Renal cortex interstitium (tissue), 11 donors: ENCODE data around the gene TMC1. TPM values are rescaled to one million over a fixed set of nuclear protein-coding genes. Genes with fewer than 3 reads are reported as not detected.

Experiments used
- DNase-seq, 11 donors: peaks; one replicate each; pipeline ENCODE4 v3.0.0-alpha.2; 2013; ENCODE audit warnings: low read depth in 9 of 11, low spot score in 4 of 11; ENCODE audit errors: extremely low read depth in 1 of 11
- polyA plus RNA-seq, 3 donors: library from polyadenylated mRNA; unstranded; fragments of 120-200 nt; gene quantifications; one replicate each; pipeline ENCODE4 v1.2.1, GENCODE V29; 2013; ENCODE audit not compliant: insufficient read length in 3 of 3

The TMC1 gene
- polyA plus RNA-seq, 3 donors = 0.53 to 1.4 (median 0.74) TPM

DNA sequence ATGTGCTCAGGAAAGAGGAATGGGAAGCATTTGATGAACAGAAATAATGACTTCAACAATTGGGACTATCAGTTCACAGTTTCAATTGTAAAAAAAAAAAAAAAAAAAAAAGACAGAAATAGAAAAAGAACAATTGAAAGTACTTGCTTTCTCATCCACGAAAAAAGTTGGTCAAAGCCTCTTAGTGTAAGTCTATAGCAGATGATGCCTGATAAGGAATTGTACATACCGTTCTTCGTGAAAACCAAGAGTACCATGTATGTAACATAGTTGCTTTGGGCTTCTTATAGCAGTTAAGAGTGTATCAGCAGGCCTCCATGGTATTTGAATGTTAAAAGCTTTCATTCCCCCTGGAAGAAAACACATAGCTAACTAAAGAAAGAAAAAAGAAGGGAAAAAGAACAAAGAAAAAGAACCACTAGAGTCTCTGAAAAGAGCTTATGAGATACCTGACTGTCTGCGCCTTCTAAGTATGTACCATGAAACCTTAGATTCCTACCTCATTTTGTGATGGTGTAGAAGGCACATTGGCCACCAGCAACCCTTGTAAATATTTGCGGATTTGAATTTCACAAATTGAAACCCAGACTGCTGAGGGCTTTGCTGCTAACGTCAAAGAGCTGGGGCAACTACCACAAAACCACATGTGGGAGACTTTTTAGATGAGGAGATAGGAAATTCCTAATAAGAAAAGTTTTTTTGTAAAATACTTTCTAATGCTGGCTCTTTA is 75.2 kb downstream of the TMC1 start:
- DNase-seq = no peak

DNA sequence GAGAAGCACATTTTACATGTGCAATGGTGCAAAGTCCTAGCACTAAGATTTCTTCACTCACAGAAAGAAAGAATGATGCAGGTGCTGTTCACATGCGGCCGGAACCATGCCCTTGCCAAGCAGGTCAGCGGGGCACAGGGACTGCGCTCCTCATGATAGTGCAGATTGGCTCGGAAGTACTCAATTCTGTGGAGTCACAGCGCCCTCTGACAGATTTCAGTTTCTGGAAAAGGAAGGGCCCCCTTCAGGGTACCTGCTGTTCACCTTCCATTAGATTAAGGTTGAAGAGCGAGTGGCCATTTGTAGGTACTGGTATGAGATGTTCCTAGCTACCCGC is 75.7 kb downstream of the TMC1 start:
- no peak for DNase-seq

DNA sequence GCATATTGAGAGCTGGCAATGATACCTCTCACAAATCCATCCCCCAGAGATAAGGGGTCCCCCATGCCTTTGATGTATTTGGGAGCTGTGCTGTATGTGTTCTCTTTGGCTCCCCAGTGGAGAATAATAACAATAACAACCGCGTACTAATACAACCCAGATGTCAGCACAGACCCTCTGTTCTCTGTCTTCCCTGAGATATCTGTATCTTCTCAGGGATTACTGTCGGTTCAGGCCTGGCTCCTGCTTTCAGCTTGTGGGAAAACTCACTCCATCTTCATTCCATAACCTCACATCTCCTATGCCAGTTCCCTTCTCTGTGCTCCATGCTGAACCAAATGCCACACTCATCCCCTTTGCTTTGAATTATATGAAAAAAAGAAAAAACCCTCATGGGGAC is 76.2 kb downstream of the TMC1 start:
- no peak for DNase-seq

DNA sequence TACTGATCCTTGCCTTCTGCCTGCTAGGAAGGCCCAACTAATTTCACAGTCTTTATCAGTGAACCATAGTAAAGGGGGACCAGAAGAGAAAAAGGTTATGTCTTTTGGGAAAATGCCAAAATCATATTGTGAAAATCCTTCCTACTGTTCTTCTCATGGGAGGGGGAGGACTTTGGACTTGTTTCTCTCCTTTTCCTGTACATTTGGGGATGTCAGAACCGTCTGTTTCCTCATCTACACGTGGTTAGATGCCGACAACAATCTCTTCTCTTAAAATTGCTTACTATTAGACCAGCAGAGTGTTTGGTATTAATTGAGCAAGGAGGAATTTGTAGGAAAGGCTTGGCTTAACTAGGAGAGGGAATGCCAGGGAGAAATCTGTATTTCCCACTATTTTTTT is 77.2 kb downstream of the TMC1 start:
- no peak for DNase-seq

DNA sequence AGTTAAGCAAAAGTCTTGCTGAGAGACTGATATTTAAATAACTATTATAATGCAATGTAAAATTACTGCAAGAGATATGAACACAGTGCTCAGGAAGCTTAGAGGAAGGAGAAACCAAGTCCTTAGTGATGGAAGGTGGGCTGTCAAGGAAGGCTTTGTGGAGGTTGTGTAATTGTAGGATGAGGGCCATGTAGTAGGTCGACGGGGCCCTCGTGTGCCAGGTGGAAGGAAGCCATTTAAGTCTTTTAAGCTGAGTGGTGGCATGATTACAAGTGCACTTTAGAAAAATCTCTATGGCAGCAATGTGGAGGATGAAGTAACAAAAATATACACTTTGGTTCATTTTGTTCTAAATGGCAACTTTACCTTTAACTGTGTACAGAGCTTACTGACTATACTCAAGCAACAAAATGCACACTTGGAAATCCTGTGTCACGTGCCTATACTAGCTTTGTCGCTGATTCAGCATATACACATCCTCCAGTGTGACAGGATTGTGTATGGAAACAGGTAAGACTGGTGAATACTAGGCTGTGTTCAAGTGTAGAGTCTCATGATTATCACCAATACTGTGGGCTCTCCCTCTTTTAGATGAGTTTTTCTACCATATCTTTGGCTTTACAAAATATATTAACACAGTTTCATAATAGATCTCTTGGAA is 78.6 kb downstream of the TMC1 start:
- DNase-seq = no peak

DNA sequence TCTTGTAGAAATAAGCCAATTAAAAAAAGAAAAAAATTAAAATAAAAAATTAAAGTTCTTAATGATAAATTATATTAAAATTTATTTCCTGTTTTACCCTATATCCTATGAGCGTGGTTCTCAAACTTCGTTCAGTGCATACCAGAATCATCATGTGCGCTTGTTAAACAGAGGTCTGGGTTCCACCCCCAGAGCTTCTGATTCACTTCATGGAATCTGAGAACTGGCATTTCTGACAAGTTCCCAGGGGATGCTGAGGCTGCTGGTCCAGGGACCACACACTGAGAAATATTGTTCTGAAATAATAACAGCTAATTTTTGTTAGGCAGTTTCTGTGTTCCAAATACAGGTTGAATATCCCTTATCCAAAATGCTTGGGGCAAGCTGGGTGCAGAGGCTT is 79.3 kb downstream of the TMC1 start:
- DNase-seq = no peak

DNA sequence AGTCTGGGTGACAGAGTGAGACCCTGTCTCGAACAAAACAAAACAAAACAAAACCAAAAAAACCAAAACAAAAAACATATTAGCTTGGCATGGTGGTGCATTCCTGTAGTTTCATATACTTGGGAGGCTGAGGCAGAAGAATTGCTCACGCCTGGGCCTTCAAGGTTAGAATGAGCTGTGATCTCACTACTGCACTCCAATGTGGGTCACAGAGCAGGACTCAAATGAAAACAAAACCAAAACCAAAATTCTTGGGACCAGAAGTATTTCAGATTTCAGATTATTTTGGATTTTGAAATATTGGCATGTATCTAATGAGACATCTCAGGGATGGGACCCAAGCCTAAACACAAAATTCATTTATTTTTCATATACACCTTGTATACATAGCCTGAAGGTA is 80.2 kb downstream of the TMC1 start:
- no peak for DNase-seq

DNA sequence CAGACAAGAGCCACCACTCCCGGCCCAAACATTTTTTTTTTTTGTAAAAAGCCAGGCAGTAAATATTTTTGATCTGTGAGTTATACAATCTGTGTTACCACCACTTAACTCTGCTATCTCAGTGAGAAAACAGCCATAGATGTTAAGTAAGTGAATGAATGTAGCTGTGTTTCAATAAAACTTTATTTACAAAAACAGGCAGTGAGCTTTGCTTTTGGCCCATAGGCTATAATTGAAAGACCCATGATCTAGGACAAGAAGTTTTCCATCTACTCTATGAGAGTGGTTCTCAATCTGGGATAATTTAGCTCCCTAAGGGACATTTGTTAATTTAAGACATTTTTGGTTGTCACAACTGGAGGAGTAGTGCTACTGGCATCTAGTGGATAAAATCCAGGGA is 91.0 kb downstream of the TMC1 start:
- no peak for DNase-seq

DNA sequence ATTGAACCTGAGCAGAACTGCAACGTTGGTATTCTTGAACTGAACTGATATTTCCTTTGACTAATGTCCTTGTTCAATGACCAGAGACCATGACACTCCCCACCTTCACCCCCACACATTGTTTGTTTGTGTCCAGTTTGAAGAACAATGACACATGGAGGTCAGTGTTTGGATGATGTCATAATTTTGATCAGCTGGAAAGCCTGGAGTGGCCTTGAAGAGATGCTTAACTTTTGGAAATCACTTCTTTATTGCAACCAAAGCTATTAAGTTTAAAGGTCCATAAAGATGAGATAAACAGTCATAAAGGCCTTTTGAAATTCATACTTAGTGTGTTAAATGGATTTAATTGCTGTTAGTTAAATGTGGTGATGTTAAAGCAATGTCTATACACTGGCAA is 92.7 kb downstream of the TMC1 start:
- DNase-seq = peak in 3 of 11 donors; percentile 9 to 19 (median 15)

DNA sequence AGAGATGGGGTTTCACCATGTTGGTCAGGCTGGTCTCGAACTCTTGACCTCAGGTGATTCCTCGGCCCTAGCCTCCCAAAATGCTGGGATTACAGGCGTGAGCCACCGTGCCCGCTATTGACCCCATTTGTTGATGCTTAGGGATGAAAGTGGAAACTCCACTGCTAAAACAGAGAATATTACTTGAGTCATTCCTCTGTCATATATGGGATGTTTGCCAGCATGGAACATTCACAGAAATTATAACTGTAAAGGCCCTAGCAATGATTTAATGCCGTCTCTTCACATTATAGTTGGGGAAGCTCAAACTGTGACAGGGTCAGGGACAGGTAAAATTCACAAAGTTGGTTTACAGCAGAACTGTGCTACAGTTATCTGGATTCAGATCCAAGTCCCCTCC is 94.5 kb downstream of the TMC1 start:
- no peak for DNase-seq

DNA sequence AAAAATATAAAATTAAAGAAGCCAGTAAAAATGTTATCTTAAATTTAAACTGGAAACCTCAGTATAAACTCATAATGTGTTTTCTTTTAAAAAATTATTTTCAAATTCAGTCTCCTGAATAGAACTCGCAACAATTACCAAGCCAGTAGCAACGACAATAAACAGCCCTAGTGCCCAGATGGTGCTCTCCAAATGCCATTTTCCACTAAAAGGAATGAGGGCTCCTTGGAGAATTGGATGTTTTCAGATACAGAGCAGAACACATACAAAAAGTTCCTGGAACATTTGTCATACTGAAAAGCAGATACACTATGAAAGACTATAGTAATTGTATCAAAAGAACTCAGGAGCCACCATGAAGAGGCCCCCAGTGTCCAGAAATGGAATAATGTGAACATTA is 97.4 kb downstream of the TMC1 start:
- no peak for DNase-seq

DNA sequence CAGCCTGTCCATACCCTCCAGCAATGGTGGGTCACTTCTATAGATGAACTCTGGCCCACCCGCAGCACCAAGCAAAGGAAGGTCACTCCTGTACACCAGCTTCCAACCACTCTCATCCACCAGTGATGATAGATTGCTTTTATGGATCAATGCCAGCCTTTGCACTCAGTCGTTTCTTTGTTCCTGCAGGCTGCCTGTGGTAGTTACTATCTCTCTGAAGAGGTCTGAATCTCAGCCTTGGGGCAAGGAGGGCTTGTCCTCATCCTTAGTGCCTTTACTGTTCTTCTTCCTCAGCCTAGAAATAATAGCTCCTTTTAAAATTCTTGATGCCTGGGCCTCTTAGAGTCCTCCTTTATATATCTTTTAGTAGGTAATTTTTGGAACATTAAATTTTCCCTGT is 100.8 kb downstream of the TMC1 start:
- DNase-seq = no peak

DNA sequence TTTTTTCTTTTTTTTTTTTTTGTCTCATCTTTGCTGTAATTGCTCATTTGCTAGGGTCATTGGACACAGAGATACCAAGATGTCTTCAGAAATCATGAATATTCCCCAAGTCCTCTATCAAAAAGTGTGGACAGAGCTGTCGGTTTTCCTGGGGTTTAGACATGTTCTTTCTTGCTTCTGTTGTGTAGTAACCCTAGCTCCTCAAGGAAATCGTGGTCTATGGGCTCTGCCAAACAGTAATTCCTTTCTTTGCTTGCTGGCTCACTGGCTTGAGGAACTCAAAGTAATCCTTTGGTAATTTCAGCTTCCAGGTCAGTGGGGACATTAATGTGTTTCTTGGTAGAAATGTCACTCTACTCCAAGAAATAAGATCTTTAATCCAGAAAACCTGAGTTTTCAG is 101.7 kb downstream of the TMC1 start:
- DNase-seq = no peak

DNA sequence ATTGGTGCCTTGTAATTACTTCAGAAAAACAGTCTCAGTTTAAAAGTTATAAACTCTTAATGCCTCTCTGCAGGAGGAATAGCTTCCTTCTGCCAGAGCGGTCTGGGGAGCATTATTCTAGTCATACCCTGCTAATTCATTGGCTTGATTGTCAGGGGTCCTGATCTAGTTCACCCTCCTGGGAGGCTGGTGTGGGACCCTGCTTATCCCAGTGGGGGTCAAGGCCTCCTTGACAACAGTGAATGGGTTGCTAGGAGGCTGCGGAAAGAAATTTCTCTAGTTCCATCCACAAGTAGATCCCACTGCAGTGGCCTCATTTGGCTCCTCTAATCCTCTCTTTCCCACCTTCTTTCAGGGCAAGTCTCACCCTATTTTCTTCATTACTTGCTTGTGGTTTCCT is 105.7 kb downstream of the TMC1 start:
- no peak for DNase-seq

DNA sequence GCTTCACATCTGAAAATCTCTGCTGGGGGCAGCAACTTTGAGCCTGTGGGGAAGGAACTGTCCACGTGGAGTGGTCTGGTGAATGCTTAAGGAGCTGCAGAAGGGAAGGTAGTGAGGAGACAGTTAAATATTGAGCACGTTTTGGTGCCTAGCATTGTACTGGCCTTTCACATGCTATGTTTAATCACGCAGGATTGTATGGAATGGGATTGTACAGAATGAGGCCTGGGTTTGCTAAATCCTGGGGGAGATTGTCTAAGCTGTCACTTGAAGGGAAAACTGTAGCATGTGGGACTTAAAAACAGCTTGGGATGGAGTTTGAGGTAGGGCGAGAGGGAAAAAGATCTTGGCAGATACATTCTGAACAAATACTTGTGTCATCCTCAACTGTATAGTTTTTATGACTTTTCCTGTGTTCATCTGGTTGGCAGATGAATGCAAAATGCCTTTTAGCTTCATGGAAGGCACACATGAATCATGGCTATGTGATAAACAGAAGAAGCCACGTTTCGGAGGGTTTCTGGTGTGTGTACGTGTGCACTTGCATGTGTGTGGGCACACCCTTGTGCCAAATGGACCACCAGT is 106.6 kb downstream of the TMC1 start:
- DNase-seq = no peak

DNA sequence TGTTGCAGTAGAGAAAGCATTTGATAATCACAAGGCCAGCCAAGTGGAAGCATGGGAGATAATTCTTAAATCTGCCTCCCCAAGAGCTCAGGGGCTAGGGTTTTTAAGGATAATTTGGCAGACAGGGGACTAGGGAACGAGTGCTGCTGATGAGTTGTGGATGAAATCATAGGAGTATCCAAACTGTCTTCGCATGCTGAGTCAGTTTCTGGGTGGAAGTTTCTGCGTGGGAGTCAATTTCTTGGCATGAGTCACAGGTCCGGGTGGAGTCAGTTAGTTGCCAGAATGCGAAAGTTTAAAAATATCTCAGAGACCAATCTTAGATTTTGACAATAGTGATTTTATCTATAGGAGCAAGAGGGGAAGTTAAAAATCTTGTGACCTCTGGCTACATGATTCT is 112.6 kb downstream of the TMC1 start:
- DNase-seq = no peak

DNA sequence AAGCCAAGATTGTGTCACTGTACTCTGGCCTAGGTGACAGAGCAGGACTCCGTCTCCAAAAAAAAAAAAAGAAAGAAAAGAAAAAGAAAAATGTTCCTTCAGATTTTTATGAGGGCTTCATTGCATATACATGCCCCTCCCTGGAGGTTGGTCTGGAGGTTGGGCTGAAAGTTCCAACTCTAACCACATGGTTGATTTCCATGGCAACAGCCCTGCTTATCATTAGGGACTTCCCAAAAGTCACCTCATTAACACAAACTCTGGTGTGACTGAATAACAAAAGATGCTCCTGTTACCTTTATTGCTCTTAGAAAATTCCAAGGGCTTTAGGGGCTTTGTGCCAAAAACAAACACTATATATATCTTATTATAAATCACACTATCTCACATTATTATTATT is 113.8 kb downstream of the TMC1 start:
- no peak for DNase-seq

DNA sequence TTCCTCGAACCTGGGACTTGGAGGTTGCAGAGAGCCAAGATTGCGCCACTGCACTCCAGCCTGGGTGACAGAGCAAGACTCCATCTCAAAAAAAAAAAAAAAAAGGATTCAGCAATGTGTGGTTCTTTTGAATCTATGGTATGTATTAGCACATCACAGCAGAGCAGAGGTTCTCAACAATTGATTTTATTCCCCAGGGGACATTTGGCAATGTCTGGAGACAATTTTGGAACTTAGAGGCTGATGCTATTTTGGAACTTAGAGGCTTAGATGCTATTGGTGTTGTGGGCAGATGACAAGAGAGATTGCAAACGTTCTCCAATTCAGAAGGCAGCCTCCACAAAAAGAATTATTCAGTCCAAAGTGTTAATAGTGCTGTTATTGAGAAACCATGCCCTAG is 115.2 kb downstream of the TMC1 start:
- no peak for DNase-seq

DNA sequence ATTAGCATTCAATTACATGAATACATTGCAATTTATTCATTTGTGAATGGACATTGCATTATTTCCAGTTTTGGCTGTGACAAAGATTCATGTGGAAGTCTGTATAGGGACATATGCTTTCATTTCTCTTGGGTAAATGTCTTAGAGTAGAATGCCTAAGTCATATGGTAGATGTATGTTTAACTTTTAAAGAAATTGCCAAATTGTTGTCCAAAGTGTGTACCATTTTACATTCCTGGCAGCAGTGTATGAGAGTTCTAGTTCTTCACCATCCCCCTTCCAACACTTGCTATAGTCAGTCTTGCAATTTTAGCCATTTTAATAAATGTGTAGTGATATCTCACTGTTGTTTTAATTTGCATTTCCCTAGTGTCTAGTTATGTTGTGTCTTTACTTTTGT is 122.2 kb downstream of the TMC1 start:
- no peak for DNase-seq

DNA sequence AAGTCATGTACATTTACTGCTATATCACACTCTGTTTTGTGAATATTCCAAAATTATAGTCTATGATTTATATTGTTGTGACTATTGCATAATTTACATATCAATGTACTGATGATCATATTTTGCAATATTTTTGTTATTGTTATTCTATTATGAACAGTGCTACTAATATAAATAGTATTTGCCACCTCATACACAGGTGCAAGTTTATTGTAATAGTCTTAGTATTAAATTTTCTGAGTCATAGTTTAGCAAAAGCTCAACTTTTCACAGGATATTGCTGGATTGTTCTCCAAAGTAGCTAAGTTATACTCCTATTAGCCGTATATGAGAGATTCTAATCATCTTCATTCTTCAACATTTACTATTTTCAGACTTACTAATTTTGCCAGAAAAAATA is 124.7 kb downstream of the TMC1 start:
- no peak for DNase-seq
